SK-N-MC (cell line): ENCODE measurements around the gene USP16.
"Not testable (repeated sequence)": the region's sequence is repeated elsewhere in the genome, so short reads cannot be mapped to it uniquely, and the experiment has no call there.

ENCODE experiments used
- EZH2 ChIP-seq: fragments of 200-600 bp; sonication (generic); IDR thresholded peaks from one replicate; pipeline ENCODE4 v1.6.1; 2017; ENCODE audit warnings: antibody characterized with exemption
- FOXP2 ChIP-seq: optimal IDR thresholded peaks from 2 replicates; pipeline ENCODE3; 2011; ENCODE audit warnings: mild to moderate bottlenecking, moderate library complexity; ENCODE audit not compliant: insufficient read depth; ENCODE audit errors: extremely low read length, control extremely low read depth
- POLR2AphosphoS5 ChIP-seq: IDR thresholded peaks from 2 replicates; pipeline ENCODE4 v1.6.1; 2012; ENCODE audit warnings: mild to moderate bottlenecking, low read depth, low read length, borderline replicate concordance

- TF ChIP-seq EZH2, POLR2AphosphoS5, FOXP2: not testable (repeated sequence)
Observed at GRCh38 chr21:29011236-29011635, 13.2 kb upstream of the USP16 start.
